Measurements from ENCODE around the gene REXO4. TPM values are rescaled to one million over a fixed set of nuclear protein-coding genes. Genes with fewer than 3 reads are reported as not detected.

Gene REXO4
- total RNA-seq, 1 donor from 2014 or later: 22.6 TPM

DNA sequence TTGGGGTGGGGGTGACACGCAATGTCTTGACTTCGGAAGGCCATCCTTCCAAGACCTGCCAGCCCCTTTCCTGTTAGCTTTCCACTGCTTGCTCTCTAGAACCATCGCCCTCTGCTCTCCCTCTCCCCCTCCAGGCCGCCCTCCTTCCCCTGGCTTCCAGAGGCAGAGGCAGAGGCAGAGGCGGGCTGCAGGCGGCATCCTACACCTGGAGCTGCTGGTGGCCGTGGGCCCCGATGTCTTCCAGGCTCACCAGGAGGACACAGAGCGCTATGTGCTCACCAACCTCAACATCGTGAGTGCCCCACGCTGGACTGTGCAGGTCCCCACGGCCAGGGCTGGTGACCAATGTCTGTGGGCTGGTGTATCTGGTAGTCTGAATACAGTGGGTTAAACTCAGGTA lies 6.4 kb upstream of the REXO4 start:
- Histone ChIP-seq H3K27ac (no peak overlapping the region), H3K4me1 (peaks cover 3% of the 10 kb centered on the region), H3K27me3 (peaks cover 29% of the 10 kb centered on the region), H3K4me3 (no peak overlapping the region), H3K36me3 (no peaks in the 10 kb centered on the region), H3K9me3 (no peaks in the 10 kb centered on the region)
- intact Hi-C loops (cut with DNase I): no loop called here
- no peak for ATAC-seq
- TF ChIP-seq, protein P1, sequence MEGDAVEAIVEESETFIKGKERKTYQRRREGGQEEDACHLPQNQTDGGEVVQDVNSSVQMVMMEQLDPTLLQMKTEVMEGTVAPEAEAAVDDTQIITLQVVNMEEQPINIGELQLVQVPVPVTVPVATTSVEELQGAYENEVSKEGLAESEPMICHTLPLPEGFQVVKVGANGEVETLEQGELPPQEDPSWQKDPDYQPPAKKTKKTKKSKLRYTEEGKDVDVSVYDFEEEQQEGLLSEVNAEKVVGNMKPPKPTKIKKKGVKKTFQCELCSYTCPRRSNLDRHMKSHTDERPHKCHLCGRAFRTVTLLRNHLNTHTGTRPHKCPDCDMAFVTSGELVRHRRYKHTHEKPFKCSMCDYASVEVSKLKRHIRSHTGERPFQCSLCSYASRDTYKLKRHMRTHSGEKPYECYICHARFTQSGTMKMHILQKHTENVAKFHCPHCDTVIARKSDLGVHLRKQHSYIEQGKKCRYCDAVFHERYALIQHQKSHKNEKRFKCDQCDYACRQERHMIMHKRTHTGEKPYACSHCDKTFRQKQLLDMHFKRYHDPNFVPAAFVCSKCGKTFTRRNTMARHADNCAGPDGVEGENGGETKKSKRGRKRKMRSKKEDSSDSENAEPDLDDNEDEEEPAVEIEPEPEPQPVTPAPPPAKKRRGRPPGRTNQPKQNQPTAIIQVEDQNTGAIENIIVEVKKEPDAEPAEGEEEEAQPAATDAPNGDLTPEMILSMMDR (IDR thresholded peaks at IDR 0.05): no peak
- no peak for DNase-seq

DNA sequence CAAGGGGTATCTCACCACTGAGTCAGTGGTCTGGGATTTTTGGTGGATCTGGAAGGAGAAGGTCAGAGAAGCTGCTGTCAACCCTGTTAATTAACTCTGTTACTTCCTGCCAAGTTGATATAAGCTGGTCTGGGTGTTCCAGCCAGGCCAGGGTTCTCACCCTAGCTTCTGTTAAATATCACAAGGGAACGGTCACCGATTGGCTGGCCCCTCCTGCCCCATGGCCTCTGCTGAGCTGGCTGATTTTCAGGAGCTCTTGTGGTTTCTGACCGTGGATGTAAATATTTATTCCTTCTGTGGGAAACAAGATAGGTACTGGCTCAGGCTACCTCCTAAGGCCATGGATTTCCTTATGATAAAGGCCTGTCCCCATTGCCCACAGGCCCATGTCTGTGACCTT lies 5.4 kb upstream of the REXO4 start:
- Histone ChIP-seq H3K36me3 (no peaks in the 10 kb centered on the region), H3K4me3 (no peak overlapping the region), H3K9me3 (no peaks in the 10 kb centered on the region), H3K27me3 (peaks cover 23% of the 10 kb centered on the region), H3K4me1 (peaks cover 7% of the 10 kb centered on the region), H3K27ac (no peak overlapping the region)
- ATAC-seq: no peak
- DNase-seq: no peak
- intact Hi-C loops (cut with DNase I): no loop called here
- TF ChIP-seq, protein P1 (IDR thresholded peaks at IDR 0.05): no peak

DNA sequence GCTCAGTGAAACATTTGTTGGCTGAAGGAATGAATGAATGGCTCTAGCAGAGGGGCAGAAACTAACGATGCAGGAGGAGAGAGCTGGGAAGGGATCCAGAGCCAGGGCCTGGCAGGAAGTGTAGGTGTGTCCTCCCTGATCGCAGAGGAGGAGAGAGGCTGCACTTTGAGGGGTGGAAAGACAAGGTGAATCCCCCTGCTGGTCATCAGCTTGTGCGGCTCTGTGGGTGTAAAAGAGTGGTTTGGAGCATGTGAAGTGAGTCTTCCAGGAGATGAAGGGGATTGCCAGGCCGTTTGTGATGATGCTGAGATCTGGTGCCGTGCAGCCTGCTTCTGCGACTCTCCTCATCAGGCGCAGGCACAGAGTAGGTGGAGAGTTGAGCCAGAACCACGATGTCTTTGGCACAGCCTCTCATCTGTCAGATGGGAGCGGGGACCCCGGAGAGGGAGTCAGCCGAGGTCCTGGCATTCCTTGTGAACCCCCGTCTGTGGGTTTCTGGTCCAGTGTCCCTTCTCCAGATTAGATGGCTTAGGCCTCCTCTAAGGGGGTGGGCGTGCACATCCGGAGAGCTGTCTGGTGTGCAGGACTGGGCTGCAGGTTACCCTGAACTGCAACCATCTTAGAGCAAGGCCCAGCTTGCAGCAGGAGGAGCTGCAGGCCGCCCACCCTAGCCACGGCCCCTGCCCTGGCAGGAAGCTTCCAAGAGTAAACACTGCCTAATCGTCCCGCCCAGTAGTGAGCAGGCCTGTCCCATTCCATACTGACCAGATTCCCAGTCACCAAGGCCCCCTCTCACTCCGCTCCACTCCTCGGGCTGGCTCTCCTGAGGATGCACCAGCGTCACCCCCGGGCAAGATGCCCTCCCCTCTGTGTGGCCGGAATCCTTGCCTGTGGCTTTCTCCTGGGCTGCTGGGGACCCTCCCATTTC lies 4.1 kb upstream of the REXO4 start, which contains the start of gene ADAMTS13:
ADAMTS13 (plus strand) TSS at position 753 of the 928 bp plus-strand sequence; CDS start at position 830, 77 bp downstream.
- Histone ChIP-seq H3K36me3 (no peaks in the 10 kb centered on the region), H3K27ac (no peak within 1 kb of the TSS), H3K4me3 (no peak within 1 kb of the TSS), H3K9me3 (no peaks in the 10 kb centered on the region), H3K4me1 (peaks cover 8% of the 10 kb centered on the region), H3K27me3 (peaks cover 10% of the 10 kb centered on the region)
- intact Hi-C loops (cut with DNase I): no loop called here
- ATAC-seq: no peak
- TF ChIP-seq, protein P1 (IDR thresholded peaks at IDR 0.05): no peak
- DNase-seq: no peak

DNA sequence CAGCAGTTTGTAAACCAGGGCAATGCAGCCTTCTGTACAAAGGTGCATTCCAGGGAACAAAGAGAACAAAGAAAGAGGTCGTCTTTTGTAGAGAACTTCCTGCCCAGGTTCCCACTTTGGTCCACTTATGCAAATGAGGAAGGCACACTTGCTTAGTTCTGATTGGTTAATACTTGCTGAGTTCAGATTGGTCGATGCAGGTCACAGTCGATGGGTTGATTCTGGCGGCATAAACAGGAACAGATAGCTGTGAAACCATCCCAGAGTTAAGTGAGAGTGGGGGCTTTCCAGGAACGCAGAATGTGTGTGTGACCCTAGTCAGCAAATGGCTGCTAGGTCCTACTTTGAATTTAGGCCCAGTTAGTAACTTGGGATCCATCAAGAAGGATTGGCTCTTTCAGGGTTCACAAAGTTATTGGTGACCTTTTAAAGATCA lies 2.6 kb upstream of the REXO4 start:
- Histone ChIP-seq H3K27me3 (no peaks in the 10 kb centered on the region), H3K4me1 (peaks cover 16% of the 10 kb centered on the region), H3K36me3 (peaks cover 6% of the 10 kb centered on the region), H3K9me3 (no peaks in the 10 kb centered on the region), H3K4me3 (no peak overlapping the region), H3K27ac (no peak overlapping the region)
- DNase-seq: no peak
- no peak for ATAC-seq
- intact Hi-C loops (cut with DNase I): no loop called here
- TF ChIP-seq, protein P1 (IDR thresholded peaks at IDR 0.05): no peak

DNA sequence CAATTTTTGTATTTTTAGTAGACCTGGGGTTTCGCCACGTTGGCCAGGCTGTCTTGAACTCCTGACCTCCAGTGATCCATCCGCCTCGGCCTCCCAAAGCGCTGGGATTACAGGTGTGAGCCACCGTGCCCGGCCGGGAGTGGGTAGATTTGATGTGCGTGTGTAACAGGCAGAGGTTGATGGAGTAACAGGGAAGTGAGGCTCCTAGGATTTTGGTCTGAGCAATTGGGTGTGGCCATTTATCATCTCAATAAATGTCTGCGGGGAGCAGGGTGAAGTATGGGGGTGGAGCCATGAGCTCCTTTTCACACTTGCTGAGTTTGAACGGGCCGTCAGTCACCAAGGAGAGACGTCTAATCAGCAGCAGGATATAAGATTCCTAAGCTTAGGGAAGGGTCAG lies 1.2 kb upstream of the REXO4 start:
- TF ChIP-seq, protein P1 (IDR thresholded peaks at IDR 0.05): no peak
- ATAC-seq (no peak), DNase-seq (no peak)
- H3K27me3 ChIP-seq: no peaks in the 10 kb centered on the region
- peaks cover 20% of the 10 kb centered on the region for H3K36me3 ChIP-seq
- H3K9me3 ChIP-seq: no peaks in the 10 kb centered on the region
- peaks cover 16% of the 10 kb centered on the region for H3K4me1 ChIP-seq
- H3K27ac ChIP-seq: no peak overlapping the region
- no peak overlapping the region for H3K4me3 ChIP-seq
- intact Hi-C loops (cut with DNase I): no loop called here

Data from upper lobe of right lung (tissue), 1 donor.